Bronchial smooth muscle cell (primary cell): ENCODE results near the gene SPR. TPM values are rescaled to one million over a fixed set of nuclear protein-coding genes. Genes with fewer than 3 reads are reported as not detected.

Experiments used
- total RNA-seq: library from RNA; depleted of rRNA; stranded (reverse); fragments of >200 nt; gene quantifications from 2 replicates; pipeline ENCODE4 v1.2.1, GENCODE V29; 2014

The SPR gene
- 27.9 and 31.2 TPM in 2 replicates for total RNA-seq

GRCh38 chr2:72887032-72887739 is at the start of gene SPR:
Gene SPR (plus strand): TSS chr2:72887408. CDS start chr2:72887433, 25 bp downstream.

GRCh38 chr2:72917138-72917876 is 30.1 kb downstream of the SPR start, which contains the start of gene EMX1:
Gene EMX1 (plus strand): TSS chr2:72917519. CDS start chr2:72917853, 334 bp downstream.

Other genes with a start within 250 kb of the SPR start
- gene EXOC6B, start 61.4 kb upstream of the SPR start, total RNA-seq: 20.8 and 21.6 TPM in 2 replicates
- gene EMX1, start 30.1 kb downstream of the SPR start, total RNA-seq: 0.16 TPM in 1 of 2 replicates, not detected in the other
- gene SFXN5, start 184.3 kb downstream of the SPR start, total RNA-seq: 9.6 and 10.0 TPM in 2 replicates
- gene RAB11FIP5, start 225.5 kb downstream of the SPR start, total RNA-seq: 19.9 and 25.8 TPM in 2 replicates